SK-N-SH (cell line): ENCODE measurements around the gene F2RL1.

Experiments
- RAD21 ChIP-seq: IDR thresholded peaks from 2 replicates; pipeline ENCODE4 v1.6.1; 2012; ENCODE audit warnings: mild to moderate bottlenecking, low read length
- TF ChIP-seq, protein P1 (sequence below): fragments of 200-600 bp; sonication (generic); IDR thresholded peaks from 2 replicates; pipeline ENCODE4 v1.6.1; 2017; ENCODE audit warnings: antibody characterized with exemption, mild to moderate bottlenecking, moderate library complexity
- TF ChIP-seq, protein P2 (sequence below): IDR thresholded peaks from 2 replicates; pipeline ENCODE4; 2012
- TF ChIP-seq, protein P3 (sequence below): IDR thresholded peaks from 2 replicates; pipeline ENCODE4 v1.4.0; 2012; ENCODE audit warnings: low read depth

DNA sequence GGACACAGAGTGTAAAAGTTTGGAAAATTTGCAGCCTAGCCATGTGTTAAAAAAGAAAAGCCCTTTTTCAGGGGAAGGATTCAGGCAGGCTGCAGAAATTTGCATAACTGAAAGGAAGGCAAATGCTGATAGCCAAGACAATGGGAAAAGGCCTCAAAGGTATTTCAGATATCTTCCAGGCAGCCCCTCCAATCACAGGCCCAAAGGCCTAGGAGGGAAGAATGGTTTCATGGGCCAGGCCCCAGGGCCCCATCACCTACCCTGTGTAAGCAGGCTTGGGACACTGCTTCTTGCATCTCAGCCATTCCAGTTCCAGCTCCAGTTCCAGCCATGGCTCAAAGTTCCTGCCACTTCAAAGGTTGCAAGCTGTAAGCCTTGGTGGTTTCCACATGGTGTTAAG lies 35.8 kb downstream of the F2RL1 start:
- TF ChIP-seq, protein P1, sequence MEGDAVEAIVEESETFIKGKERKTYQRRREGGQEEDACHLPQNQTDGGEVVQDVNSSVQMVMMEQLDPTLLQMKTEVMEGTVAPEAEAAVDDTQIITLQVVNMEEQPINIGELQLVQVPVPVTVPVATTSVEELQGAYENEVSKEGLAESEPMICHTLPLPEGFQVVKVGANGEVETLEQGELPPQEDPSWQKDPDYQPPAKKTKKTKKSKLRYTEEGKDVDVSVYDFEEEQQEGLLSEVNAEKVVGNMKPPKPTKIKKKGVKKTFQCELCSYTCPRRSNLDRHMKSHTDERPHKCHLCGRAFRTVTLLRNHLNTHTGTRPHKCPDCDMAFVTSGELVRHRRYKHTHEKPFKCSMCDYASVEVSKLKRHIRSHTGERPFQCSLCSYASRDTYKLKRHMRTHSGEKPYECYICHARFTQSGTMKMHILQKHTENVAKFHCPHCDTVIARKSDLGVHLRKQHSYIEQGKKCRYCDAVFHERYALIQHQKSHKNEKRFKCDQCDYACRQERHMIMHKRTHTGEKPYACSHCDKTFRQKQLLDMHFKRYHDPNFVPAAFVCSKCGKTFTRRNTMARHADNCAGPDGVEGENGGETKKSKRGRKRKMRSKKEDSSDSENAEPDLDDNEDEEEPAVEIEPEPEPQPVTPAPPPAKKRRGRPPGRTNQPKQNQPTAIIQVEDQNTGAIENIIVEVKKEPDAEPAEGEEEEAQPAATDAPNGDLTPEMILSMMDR = no peak
- TF ChIP-seq RAD21 = no peak
- TF ChIP-seq, protein P2, sequence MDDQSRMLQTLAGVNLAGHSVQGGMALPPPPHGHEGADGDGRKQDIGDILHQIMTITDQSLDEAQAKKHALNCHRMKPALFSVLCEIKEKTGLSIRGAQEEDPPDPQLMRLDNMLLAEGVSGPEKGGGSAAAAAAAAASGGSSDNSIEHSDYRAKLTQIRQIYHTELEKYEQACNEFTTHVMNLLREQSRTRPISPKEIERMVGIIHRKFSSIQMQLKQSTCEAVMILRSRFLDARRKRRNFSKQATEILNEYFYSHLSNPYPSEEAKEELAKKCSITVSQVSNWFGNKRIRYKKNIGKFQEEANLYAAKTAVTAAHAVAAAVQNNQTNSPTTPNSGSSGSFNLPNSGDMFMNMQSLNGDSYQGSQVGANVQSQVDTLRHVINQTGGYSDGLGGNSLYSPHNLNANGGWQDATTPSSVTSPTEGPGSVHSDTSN = no peak
- TF ChIP-seq, protein P3, sequence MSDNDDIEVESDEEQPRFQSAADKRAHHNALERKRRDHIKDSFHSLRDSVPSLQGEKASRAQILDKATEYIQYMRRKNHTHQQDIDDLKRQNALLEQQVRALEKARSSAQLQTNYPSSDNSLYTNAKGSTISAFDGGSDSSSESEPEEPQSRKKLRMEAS = no peak
